ENCODE results near the gene GHDC.
A peak's percentile ranks its signal among the peaks of the same experiment; 100 is the strongest.
"Not testable (repeated sequence)": the region's sequence is repeated elsewhere in the genome, so short reads cannot be mapped to it uniquely, and the experiment has no call there.

GHDC gene

DNA sequence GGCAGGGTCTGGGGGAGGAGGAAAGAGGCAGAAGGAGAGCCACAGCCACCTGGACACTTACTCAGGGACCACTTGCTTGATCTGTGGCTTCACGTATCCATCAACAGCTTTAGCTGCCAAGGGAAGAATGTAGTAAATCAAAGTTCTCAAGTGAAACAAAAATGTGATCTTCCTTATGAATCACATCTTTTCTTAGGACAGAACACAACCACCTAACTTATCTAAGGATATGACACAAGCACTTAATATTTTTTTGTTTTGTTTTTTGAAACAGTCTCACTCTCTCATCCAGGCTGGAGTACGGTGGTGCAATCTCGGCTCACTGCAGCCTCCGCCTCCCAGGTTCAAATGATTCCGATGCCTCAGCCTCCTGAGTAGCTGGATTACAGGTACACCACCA lies 8.4 kb upstream of the GHDC start:
- DNase-seq: no peak

- DNase-seq: no peak
Observed at GRCh38 chr17:42202159-42202558, 7.9 kb upstream of the GHDC start.

GRCh38 chr17:42201458-42201772 lies 7.1 kb upstream of the GHDC start:
- DNase-seq: no peak

- DNase-seq: no peak
Observed at GRCh38 chr17:42200706-42201457, 6.6 kb upstream of the GHDC start.

DNA sequence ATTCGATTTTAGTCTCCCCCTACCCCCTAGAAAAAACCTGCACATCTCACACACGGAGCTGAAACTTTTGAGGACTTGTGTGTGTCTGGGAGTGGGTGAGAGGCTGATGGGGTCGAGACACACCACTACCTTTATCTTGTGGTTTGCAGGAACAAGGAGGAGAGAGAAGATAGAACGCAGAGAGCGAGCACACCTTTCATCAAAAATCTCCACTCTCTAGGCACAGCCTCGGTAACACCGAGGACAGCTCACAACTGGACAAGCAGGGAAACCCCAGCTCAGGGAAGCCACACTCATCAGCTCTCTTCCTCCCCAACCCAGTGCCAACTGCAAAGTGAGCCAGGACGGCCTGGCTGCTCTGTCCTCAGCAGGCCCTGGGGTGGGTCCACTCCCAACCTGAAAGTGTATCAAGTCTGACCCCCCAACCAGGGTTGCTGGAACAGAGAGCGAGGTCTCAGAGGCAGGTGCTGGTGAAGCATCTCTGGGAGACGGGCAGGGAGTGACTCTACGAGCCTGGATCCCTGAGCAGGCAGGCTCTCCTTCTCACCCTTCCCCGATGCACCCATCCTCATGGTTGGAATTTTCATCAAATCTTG lies 5.2 kb upstream of the GHDC start:
- no peak for DNase-seq

DNA sequence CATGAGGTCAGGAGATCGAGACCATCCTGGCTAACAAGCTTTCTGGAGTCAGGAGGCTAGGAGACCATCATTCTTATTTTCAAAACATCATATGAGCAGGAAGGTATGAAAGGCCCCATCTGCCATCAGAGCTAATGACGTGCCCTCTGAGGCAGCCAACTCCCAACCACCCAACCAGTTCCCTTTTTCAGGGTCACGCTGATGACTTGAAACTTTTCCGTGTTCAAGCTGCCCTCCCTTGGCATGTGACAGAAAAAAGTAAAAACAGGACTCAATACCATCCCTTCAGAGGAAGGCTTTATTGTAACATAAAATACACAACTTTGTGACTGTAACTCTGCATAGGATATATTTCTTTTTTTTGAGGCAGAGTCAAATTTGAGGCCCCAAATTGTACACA lies 4.6 kb upstream of the GHDC start:
- no peak for DNase-seq

DNA sequence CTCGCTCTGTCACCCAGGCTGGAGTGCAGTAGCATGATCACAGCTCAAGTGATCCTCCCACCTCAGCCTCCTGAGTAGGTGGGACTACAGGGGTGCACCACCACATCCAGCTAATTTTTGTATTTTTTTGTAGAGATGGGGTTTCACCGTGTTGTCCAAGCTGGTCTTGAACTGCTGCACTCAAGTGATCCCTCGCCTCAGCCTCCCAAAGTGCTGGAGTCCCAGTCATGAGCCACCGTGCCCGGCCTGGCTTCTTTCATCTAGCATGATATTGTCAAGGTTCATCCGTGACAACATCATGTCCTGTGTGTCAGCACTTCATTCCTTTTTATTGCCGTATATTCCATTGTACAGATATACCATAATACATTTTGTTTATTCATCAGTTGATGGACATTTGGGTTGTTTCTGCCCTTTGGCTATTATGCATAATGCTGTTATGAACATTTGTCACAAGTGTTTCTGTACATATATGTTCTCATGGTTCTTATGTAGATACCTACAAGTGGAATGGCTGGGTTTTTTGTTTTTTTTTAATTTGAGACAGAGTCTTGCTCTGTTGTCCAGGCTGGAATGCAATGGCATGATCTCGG lies 3.4 kb upstream of the GHDC start:
- DNase-seq: no peak

DNA sequence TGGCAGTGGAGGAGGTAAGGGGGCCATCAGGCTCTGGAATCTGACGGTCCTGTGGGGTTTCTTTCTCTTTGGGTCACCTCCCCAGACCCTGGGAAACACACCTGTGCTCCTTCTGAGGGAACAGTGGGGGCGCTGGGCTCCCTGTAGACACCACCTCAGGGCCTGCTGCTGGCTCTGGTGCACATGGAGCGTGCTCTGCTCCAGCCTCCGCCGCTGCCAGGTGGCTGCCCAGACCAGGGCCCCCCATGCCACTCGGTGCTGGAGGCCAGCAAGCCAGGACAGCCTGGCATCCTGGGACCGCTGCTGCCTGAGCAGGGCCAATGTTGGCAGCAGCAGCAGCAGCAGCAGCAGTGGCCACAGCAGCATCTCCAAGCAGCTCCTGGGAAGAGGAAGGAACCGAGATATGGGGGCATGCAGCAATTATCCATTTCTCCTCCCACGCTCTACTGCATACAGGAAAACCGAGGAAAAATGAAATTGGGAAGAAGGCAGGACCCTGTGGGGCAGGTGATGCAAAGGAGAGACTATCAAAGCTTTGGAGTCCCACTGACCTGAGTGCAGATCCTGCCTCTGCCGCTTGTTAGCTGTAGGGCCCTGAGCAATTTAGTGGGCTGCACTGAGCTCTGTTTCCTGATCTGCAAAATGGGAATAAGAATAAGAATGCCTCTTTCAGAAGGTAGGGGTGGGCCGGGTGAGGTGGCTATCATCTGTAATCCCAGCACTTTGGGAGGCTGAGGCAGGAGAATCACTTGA lies 902 bp downstream of the GHDC start:
- no peak for DNase-seq

DNA sequence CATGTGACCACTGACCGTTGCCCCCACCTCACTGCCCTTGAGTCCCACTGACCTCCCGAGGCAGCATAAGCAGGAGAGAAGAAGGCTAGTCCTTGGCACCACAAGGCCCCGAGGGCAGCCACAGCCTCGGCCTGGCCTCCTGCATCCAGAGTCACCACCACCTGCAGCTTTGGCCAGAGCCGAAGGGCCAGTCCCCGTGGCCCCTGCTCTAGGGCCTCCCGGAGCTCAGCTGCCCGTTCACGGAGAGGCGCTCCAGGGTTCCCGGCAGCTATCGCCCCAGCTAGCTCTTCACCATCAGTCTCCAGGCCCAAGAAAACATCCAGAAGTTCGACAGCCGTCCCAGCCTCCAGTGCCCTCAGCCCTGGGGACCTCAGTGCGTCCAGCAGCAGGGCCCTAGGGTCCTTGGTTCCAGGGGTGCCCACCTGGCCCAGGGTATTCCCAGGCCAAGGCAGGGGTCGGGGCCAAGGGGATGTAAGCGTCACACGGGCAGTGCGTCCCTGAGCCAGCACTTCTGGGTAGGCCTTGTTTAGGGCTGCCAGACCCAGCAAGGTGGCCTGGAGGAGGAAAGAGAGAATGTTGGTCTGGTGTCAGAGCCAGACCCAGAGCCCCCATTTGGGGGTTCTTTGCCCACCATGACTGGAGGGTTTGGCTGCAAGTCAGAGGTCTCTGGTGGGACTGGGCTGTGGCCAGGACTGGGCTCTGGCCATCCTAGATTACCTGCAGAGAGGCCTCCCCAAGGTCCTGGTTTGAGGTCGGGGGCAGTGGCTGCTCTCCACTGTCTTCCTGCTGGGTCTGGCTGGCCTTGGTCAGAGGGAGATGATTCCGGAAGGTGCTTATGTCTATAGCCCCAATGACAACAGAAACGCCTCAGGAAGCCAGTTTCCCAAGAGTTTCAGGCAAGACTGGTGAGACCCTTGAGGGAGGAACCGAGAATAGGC lies 1.8 kb downstream of the GHDC start:
- DNase-seq: no peak

GRCh38 chr17:42191275-42191608 lies 3.1 kb downstream of the GHDC start:
- no peak for DNase-seq

- no peak for DNase-seq
Observed at GRCh38 chr17:42190491-42191274, 3.6 kb downstream of the GHDC start.

DNA sequence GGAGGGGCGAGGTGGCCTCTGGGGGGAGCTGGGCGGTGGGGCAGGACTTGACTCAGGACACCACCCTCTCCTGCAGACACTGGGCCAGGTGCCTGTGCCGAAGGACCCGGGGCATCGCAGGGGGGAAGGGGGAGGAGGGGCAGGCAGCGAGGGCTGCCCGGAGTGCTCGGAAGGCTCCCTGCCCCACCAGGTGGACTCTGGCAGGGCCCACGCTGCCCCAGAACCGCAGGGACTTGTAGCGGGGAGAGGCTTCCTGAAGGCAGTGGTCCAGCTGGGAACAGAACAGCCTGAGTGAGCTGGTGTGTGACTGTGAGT lies 4.7 kb downstream of the GHDC start:
- DNase-seq: no peak

DNA sequence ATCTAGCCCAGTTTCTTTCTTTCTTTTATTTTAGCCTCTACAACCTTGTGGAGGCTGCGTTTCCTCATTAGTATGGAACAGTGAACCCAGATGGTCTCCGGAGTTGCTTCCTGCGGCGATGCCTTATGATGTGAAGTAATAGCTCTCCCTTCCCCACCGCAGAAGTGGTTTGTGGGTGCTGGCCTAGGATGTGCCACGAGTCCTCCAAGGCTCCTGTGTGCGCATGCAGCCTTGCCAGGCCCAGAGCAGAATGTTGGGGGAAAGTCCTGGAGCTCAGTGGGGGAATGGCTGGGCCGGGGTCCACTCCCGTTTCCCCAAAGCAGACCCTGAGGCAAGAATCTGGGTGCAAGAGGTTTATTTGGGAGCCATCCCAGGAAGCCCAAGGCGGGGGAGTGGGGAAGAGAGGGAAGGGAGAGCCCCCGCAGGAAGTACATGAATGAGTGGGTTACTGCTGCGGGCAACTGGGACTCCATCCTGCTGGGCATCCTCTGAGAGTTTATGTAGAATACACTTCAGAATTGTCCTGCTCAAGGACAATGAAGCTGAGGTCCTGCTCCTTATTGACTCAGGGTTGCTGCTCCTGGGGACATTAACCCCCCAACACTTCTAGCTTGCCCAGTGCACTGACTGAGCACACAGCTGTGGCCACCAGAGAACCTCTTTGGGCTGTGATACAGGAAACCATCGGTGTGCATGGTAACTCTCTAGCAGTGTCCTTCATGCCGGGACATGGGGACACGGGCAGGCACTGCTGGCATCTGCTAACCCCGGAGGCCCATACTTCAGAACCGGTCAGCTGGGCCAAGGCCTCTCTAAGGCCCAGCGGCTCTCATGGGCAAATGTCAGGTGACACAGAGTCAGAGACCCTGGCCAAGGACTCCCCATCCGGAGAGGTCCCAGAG lies 5.3 kb downstream of the GHDC start:
- DNase-seq: no peak

- DNase-seq: no peak
Observed at GRCh38 chr17:42187833-42188232, 6.5 kb downstream of the GHDC start.

- DNase-seq: not testable (repeated sequence)
Observed at GRCh38 chr17:42186191-42186590, 8.1 kb downstream of the GHDC start.

DNA sequence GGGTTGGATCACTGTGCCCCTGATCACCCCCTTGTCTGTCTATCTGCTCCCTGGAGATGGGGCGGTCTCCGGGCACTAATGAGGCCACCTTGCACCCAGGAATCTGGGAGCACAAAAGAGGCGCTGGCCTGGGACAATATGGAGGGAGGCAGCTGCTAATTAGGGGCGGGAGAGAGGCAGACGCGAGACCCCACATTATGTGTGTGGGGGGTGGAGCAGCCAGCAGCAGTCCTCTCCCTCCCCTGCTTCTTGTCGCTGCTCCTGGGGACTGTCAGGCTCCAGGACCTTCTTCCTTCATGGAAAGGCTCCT lies 8.7 kb downstream of the GHDC start:
- DNase-seq: no peak

GRCh38 chr17:42184713-42185620 lies 9.3 kb downstream of the GHDC start, which contains the start of gene HCRT:
Gene HCRT (minus strand): TSS chr17:42185452. CDS start chr17:42185365, 87 bp downstream.
- DNase-seq: no peak

- peak; percentile 77 for DNase-seq
Observed at GRCh38 chr17:42183741-42184711, 10.3 kb downstream of the GHDC start.
